Measurements from ENCODE around the gene ADA.
A peak's percentile ranks its signal among the peaks of the same experiment; 100 is the strongest.

ADA gene

DNA sequence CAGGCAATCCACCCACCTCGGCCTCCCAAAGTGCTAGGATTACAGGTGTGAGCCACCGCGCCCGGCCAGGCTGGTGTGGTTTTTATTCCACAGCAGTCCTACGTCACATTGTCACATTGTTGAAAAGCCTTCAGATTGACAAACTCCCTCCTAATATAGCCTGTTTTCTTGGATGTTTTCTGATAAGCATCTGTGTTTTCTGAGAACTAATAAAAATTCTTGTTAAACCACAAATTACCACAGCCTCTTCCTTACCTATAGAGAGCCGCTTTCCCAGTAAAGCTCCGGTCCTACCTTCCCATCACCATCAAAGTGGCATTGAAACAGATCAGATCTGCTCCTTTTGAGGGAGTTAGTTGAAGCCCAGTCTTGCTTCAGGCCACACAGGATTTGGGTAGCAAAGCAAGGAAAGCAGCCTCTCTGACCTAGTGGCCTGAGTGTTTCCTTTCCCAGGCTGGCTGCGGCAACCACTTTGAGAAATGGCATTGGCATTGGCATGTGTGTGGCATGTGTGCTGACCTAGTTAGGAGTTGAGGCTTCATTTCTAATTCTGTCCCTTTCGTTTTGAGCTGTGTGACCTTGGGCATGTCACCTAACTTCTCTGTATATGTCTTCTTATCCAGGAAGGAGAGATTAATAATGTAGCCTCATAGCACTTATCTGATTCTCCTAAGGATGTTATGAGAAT, 70.8 kb downstream of the ADA start:
- no peak for DNase-seq (ENCODE audit: low spot score)

- no peak for DNase-seq (ENCODE audit: low spot score)
Measured at GRCh38 chr20:44579313-44580081, 72.0 kb downstream of the ADA start.

GRCh38 chr20:44576297-44576696, 75.2 kb downstream of the ADA start:
- peak; percentile 54 for DNase-seq (ENCODE audit: low spot score)

GRCh38 chr20:44574372-44574771, 77.1 kb downstream of the ADA start:
- no peak for DNase-seq (ENCODE audit: low spot score)

GRCh38 chr20:44573501-44573869, 78.0 kb downstream of the ADA start:
- no peak for DNase-seq (ENCODE audit: low spot score)

DNA sequence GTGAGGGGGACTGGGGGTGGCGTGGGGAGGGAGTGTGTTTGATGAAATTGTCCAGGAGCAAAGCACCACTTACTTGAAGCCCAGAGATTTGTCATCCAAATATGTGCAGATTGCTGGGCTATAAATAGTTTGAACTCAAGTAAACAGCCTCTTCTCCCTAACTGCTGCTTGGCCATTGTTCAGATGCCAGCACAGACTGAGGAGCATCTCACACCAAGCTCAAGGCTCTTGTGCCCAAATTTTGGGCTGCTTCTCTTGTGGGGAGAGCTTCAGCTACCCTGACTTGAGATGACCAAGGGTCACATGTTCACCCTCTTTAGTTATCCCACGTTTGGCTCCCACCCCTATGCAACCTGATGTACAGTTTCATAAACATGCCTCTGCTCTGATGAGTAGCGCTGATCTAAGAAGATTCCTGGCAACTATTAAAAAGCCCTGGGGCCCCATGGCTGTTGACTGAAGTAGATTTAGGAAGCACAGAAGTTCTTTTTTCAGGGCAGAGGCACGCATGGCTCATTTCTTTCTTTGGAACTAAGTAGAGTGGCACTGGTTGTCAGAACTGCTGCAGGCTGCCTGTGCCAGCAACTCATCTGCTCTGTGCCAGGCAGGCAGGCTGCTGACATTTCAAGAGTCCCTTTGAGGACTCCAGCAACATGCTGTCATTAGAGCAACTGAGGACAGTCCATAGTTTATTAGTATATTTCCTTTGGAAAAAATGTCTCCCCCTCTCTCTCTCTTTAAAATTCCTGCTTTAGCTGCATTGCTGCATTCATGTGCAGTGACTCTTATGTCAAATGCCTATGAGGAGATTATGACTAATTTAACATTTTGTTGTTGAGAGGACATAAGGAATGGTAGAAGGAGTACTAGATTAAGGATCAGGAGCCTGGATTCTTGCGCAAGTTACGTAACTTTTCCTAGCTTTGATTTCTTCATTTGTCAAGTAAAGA, 78.7 kb downstream of the ADA start:
- no peak for DNase-seq (ENCODE audit: low spot score)

- no peak for DNase-seq (ENCODE audit: low spot score)
Measured at GRCh38 chr20:44571362-44571988, 80.0 kb downstream of the ADA start.

DNA sequence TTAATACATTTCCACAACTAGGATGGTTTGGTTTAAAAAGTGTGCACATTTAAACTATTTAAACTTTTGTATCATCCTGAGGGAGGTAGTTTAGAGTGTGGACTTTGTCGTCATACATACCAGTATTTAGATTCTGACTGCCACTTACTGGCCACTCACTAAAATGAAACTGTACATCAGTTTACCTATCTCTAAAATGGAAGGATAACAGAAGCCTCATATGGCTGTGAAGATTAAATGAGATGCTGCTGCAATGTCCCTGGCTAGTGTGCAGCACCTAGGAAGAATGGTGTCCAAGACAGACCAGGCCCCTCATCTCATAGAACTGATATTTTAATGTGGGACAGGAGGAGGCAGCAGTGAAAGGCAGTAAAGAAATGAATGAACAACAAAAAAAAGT, 81.1 kb downstream of the ADA start:
- no peak for DNase-seq (ENCODE audit: low spot score)
